ENCODE measurements around the gene TDRKH.

The TDRKH gene

GRCh38 chr1:151817353-151817730 lies 27.0 kb upstream of the TDRKH start:
- no peak overlapping the region for H3K27ac ChIP-seq
- no peak for DNase-seq (ENCODE audit: low spot score)
- CTCF ChIA-PET = no interaction called here
- POLR2A ChIA-PET (ENCODE audit: low non-redundant PET) = no interaction called here
- TF ChIP-seq, protein P1, sequence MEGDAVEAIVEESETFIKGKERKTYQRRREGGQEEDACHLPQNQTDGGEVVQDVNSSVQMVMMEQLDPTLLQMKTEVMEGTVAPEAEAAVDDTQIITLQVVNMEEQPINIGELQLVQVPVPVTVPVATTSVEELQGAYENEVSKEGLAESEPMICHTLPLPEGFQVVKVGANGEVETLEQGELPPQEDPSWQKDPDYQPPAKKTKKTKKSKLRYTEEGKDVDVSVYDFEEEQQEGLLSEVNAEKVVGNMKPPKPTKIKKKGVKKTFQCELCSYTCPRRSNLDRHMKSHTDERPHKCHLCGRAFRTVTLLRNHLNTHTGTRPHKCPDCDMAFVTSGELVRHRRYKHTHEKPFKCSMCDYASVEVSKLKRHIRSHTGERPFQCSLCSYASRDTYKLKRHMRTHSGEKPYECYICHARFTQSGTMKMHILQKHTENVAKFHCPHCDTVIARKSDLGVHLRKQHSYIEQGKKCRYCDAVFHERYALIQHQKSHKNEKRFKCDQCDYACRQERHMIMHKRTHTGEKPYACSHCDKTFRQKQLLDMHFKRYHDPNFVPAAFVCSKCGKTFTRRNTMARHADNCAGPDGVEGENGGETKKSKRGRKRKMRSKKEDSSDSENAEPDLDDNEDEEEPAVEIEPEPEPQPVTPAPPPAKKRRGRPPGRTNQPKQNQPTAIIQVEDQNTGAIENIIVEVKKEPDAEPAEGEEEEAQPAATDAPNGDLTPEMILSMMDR (conservative IDR thresholded peaks at IDR 0.05; ENCODE audit: low read depth) = no peak

- ChIA-PET POLR2A (ENCODE audit: low non-redundant PET) (no interaction called here), CTCF (no interaction called here)
- TF ChIP-seq, protein P1 (conservative IDR thresholded peaks at IDR 0.05; ENCODE audit: low read depth) = no peak
- no peak for DNase-seq (ENCODE audit: low spot score)
- no peak overlapping the region for H3K27ac ChIP-seq
These were observed 26.4 kb upstream of the TDRKH start for GRCh38 chr1:151816548-151817352.

DNA sequence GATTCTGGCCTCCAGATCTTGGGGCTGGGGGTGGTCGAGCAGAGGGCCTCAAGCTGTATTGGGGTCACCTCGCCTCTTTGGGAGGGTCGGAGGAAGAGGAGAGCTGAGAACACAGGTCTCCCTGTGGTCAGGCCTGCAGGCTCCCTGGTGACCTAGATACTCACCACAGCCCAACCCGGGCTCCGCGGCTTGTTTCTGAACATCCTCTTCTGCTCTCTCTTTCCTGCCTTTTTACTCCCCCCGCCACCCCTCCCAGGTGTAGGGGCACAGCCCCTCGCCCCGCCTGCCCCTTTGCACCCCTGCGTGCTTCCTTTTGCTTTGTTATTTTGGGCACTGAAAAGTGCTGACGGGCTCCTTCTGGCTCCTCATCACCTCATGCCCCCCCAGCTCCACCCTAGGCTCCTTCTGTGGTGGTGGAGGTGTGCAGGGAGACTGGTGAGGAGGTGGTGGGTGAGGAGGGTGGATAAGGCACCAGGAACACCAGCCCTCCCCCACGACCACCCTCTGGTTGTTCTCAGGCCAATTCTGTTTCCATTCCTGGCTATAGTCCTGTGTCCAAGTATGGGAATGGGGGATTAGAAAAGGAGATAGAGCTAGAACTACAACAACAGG lies 25.5 kb upstream of the TDRKH start:
- no peak for DNase-seq (ENCODE audit: low spot score)
- TF ChIP-seq, protein P1 (conservative IDR thresholded peaks at IDR 0.05; ENCODE audit: low read depth) = no peak
- ChIA-PET POLR2A (ENCODE audit: low non-redundant PET) (no interaction called here), CTCF (no interaction called here)
- no peak overlapping the region for H3K27ac ChIP-seq

GRCh38 chr1:151814971-151815545 lies 24.8 kb upstream of the TDRKH start:
- H3K27ac ChIP-seq = no peak overlapping the region
- ChIA-PET POLR2A (ENCODE audit: low non-redundant PET) (no interaction called here), CTCF (interaction anchor here (0.6 to 0.7 kb wide), 2 partner anchors 221 to 222 kb away, joined by 3 to 6 read pairs; partner anchors contain the start of gene S100A11)
- TF ChIP-seq, protein P1 (conservative IDR thresholded peaks at IDR 0.05; ENCODE audit: low read depth) = no peak
- no peak for DNase-seq (ENCODE audit: low spot score)

- DNase-seq (ENCODE audit: low spot score) = no peak
- H3K27ac ChIP-seq = no peak overlapping the region
- POLR2A ChIA-PET (ENCODE audit: low non-redundant PET) = no interaction called here
- TF ChIP-seq, protein P1 (conservative IDR thresholded peaks at IDR 0.05; ENCODE audit: low read depth) = no peak
- CTCF ChIA-PET = interaction anchor here (0.6 kb wide), 1 partner anchor 221 kb away, joined by 6 read pairs; no protein-coding TSS in a partner anchor
These were observed 24.1 kb upstream of the TDRKH start for GRCh38 chr1:151814426-151814825.

DNA sequence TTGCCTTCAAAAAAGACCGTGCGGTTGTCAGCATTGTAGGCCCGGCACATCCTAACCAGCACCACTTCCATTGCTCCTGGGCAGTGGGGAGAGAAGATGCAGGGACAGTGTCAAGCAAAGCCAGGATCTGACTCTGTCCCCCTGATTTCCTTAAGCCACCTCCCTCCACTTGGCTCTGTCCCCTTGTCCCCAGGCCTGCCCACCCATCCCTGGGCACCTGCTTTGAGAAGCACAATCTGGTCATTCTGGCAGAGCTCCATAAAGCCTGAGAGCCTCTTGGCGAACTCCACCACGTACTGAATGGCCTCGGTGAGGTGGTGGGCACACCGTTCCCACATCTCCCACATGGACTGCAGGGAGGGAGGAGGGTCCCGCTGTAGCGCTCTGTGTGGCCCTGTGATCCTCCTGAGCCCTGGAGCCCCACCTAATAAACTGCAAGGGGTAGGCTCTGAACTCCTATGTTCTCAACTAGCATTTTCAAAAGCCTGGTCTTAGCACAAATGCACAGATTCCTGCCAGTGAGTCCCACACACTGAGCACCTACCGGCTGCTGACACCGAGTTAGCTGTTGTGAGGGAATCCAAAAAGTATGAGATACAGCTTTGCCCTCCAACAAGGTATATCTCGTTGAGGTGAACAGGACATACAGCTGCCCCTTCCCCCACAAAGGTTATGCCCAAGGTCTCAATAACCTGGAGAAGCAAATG lies 23.1 kb upstream of the TDRKH start:
- no peak overlapping the region for H3K27ac ChIP-seq
- DNase-seq (ENCODE audit: low spot score) = no peak
- TF ChIP-seq, protein P1 (conservative IDR thresholded peaks at IDR 0.05; ENCODE audit: low read depth) = no peak
- ChIA-PET POLR2A (ENCODE audit: low non-redundant PET) (no interaction called here), CTCF (no interaction called here)

All from RWPE1 (cell line).